GM12873 (cell line): ENCODE data around the gene TRIM3.

Source experiments
- CTCF ChIP-seq: IDR thresholded peaks from 2 replicates; pipeline ENCODE4 v1.5.1; 2012; ENCODE audit warnings: low read depth, mild to moderate bottlenecking, moderate library complexity, low read length, control low read depth; ENCODE audit not compliant: insufficient read depth; ENCODE audit errors: missing control alignments

Gene TRIM3

DNA sequence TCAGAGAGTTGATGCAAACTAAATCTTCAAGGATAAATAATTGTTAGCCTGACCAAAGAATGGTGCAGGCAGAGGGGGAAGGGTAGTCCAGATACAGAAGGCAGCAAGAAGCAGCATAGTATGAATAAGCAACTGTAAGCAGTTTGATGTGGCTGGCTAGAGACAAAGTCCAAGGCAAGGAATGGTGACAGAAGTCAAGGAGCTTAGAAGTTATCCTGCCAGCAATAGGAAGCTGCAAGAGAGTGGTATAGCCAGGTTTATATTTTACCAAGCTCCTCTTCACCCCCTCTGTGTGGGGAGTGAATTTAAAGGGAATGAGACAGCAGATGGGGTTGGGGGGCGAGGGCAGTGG, 14.7 kb downstream of the TRIM3 start:
- TF ChIP-seq CTCF = no peak

- no peak for TF ChIP-seq CTCF
These were observed 15.2 kb downstream of the TRIM3 start for GRCh38 chr11:6458352-6459098.

- TF ChIP-seq CTCF = no peak
These were observed 16.0 kb downstream of the TRIM3 start for GRCh38 chr11:6457581-6458320.

DNA sequence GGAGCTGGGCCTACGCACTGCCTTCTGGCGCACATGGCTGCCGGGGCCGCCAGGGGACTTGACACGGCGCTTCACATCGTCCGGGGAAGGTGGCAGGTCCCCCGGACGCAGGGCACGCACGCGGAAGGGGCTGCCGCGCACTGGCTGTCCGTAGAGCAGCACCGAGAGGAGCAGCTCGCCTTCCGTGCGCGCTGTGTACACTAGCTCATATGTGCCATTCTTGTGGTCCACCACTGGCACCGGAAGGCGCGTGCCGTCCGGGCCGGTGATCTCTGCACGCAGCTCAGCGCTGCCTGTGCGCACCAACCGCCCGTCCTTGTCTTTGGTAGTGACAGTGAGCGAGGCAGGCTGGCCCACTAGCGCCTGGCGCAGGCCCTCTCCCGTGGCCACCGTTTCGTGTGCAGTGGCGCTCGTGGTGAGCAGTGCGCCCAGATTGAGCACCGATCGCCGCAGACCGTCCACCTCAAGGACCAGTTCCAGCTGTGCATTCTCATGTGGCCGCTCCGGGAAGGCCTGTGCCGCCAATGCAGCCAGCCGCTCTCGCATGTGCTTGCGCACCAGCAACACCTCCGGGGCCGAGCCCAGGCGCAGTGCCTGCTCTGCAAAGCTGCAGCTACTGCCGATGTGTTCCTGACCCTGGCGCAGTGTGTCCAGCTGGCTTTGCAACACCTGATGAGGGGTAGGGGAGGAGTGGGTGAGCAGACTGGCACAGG, 17.2 kb downstream of the TRIM3 start:
- TF ChIP-seq CTCF = no peak

- no peak for TF ChIP-seq CTCF
These were observed 18.7 kb downstream of the TRIM3 start for GRCh38 chr11:6455070-6455469.

GRCh38 chr11:6453152-6453551, 20.6 kb downstream of the TRIM3 start:
- TF ChIP-seq CTCF = no peak

DNA sequence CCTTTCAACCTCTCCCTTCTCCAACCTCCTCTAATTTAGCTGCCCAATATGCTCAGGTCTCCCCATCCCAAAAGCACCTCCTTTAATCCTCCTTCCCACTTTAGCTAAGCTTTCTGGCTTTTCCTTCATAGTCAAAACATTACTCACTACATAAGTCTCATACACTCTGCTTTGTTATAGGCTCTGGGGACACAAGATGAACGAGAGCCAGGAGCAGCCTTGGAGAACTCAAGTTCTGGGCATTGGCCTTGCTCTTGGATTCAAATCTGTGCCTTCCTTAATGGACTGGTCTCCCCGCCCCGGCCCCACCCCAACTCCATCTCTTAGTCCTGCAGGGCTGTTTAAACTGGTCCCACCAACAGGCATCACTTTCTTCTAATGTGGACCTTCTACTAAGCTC, 21.5 kb downstream of the TRIM3 start:
- no peak for TF ChIP-seq CTCF
